ENCODE measurements around the gene SHE.
A peak's percentile ranks its signal among the peaks of the same experiment; 100 is the strongest.

SHE gene

DNA sequence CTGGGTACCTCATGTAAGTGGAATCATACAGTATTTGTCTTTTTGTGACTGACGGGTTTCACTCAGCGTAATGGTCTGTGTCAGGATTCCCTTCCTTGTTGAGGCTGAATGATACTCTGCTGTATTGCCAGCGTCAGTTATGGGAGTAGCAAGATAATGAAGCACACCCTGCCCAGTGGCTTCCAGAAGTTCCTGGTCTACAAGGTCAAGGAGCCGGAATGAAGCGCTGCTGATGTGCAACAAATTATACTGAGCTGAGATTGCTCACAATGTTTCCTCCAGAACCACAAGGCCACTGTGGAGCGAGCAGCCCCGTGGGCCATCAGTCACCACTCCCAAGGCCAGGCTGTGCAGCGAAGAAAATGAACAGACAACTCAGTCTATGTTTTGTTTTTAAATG is 24.2 kb downstream of the SHE start:
- DNase-seq, result no peak

DNA sequence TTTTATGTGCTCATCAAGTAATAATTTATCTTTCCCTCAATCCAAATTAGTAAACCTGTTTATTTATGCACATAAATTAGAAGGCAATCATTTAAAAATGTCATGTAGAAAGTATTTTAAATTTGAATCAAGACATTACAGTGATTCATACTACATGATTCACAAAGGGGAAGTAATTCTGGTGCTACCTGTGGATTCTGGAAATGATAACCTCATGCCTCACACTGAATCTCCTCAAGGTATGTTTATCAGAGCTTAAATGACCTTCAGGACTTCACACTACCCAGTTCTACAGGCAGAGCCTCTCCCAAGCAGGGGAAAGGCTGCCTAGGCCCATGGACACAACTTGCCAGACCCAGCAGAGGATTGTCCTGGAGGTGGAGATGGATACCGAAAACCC is 25.4 kb downstream of the SHE start:
- no peak for DNase-seq

DNA sequence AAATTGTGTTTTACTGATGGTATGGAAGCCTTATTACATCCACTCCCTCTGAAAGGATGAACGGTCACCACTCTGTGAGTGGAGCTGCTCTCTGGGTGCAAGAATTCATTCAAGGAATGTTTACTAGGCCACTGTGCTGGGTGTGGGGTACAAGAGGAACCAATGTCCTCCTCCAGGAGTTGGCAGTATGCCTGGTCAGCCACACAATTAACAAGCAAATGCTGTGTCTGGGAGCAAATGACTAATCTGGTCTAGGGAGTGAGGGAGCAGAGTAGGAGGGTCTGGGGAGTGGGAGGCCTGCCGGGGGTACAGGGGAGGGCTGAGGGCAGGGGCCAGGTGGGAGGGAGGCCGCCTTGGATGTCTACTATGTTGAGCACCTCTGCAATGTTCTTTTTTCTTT is 27.4 kb downstream of the SHE start:
- peak; percentile 47 for DNase-seq

DNA sequence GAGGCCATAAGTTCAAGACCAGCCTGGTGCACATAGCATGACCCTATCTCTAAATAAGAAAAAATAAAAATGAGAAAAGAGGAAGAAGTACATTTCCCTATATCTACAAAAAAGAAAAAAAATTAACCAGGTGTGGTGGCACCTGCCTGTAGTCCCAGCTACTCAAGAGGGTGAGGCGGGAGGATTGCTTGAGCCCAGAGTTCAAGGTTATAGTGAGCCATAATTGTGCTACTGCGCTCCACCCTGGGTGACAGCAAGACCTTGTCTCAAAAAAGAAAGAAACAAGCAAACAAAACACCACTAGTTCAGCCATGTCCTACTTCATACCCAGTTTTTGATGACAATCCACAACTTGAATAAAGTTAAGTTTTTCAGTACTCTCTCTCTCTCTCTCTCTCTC is 30.9 kb downstream of the SHE start:
- no peak for DNase-seq

DNA sequence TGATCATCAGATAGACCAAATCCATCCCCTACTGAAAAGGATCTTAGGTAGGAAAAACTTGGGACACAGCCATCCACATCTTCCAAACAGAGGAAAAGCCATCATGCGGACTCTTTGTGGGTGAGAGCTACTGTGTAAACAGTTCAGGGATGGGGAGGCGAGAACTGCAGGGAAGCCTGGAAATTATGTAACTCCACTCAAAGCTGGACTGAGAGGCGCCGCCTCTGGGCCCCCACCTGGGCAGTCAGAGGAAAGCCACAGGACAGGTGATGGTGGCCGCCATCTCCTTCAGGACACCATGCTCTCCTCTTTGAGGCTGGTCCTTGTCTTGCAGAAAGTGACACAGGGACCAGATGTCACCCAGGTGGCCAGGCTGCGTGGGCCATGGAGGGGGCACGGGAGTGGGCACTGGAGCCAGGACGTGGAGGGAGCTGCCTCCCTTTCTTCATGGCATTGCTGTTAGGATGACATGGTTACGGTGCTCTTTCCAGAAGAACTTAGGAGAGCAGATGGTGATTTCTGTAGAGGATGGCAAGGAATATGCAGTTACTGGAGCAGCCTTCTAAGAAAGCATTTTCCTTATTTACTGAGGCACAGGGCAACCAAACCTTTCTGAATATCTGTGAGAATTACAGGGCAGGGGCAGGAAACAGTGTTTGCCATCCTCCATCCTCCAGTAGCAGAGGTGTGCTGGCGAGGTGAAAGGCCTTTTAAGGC is 32.2 kb downstream of the SHE start:
- no peak for DNase-seq

DNA sequence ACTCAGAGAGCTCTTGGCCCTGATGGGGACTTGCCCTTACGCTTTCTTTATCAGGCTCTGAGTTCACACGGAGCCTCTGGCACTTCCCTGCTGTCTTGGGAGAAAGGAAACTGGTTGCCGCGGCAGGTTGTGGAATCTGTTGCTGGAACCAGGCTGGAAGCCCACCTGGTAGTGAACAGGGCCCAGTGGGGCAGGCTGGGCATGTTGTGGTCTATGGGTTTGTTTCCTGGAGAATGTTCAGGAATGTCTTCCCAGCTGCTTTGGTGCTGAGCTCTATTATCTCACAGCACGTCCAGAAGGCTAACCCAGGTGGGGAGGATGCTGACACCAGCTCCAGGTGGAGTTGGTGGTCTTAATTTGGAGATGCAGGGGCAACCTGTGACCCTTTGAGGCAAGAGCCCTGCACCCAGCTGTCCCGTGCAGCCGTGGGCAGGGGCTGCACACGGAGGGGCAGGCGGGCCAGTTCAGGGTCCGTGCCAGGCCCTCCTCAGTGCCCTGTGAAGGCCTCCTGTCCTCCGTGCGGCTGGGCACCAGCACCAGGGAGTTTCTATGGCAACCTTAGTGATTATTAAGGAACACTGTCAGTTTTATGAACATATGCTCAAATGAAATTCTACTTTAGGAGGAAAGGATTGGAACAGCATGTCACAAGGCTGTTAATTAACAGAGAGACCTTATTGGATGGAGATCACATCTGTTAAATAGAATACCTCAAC is 33.5 kb downstream of the SHE start:
- no peak for DNase-seq

DNA sequence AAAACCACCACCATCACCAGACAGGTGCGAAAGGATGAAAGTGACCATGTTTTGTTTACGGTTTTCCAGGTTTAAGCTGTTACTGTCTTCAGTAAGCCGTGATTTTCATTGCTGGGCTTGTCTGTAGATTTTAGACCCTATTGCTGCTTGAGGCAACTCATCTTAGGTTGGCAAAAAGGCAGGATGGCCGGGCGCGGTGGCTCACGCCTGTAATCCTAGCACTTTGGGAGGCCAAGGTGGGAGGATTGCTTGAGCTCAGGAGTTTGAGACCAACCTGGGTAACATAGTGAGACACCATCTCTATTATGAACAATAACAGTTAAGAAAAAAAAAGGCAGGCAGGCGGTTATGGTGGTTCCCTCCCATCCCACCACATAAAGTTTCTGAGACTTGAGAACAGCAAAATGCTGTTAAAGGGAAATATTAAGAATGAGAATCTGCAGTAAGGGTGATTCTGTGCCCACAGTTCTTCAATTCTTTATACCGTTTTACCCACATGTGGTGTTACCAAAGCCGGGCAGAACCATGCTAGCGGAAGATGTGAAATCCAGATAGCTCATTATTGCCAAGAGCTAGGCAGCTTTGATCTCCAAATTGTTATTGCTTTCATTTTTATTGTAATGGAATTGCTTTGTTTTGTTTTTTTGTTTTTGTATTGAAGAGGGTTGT is 34.6 kb downstream of the SHE start:
- DNase-seq, result no peak

DNA sequence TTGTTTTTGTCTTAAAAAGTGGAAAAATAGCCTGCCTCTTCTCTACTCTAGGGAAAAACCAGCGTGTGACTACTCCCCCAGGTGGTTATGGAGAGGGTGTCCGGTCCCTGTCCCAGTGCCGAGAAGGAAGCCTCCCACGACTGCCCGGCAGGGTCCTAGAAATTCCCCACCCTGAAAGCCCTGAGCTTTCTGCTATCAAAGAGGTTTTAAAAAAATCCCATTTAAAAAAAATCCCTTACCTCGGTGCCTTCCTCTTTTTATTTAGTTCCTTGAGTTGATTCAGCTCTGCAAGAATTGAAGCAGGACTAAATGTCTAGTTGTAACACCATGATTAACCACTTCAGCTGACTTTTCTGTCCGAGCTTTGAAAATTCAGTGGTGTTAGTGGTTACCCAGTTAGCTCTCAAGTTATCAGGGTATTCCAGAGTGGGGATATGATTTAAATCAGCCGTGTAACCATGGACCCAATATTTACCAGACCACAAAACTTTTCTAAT is 35.2 kb downstream of the SHE start:
- no peak for DNase-seq

DNA sequence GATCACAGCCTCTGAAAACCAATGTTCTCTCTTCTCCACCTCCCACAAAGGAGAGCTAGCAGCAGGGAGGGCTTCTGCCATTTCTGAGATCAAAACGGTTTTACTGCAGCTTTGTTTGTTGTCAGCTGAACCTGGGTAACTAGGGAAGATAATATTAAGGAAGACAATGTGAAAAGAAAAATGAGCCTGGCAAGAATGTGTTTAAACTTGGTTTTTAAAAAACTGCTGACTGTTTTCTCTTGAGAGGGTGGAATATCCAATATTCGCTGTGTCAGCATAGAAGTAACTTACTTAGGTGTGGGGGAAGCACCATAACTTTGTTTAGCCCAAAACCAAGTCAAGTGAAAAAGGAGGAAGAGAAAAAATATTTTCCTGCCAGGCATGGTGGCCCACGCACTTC is 36.0 kb downstream of the SHE start:
- DNase-seq, result no peak

DNA sequence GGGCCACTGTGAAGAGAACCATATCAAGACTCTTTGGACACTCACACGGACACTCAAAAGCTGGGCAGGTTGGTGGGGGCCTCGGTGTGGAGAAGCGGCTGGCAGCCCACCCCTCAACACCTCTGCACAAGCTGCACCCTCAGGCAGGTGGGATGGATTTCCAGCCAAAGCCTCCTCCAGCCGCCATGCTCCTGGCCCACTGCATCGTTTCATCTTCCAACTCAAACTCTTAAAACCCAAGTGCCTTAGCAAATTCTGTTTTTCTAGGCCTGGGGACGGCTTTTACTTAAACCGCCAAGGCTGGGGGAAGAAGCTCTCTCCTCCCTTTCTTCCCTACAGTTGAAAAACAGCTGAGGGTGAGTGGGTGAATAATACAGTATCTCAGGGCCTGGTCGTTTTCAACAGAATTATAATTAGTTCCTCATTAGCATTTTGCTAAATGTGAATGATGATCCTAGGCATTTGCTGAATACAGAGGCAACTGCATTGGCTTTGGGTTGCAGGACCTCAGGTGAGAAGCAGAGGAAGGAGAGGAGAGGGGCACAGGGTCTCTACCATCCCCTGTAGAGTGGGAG is 36.5 kb downstream of the SHE start:
- DNase-seq, result no peak

DNA sequence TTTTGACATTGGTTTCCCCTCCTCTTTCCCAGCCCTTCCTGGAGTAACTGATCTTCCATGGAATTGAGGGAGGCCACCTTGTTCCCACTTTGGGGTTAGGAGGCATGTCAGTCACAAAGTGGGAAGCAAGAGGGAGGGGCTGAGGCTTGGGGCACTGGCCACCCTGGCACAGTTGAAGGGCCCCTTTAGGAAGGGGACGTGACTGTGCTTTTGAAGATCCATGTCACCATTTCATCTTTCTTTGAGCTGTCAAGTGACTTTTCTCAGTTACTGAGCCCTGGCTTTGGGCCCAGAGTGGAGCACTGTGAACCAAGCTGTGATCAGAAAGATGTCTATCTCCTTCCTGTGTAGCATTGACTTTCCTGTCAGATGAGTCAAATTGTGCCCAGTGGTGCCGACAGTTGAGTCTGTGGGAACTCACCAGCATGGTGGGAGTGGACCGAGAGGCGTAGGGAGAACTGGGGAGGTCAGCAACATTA is 38.7 kb downstream of the SHE start:
- no peak for DNase-seq

DNA sequence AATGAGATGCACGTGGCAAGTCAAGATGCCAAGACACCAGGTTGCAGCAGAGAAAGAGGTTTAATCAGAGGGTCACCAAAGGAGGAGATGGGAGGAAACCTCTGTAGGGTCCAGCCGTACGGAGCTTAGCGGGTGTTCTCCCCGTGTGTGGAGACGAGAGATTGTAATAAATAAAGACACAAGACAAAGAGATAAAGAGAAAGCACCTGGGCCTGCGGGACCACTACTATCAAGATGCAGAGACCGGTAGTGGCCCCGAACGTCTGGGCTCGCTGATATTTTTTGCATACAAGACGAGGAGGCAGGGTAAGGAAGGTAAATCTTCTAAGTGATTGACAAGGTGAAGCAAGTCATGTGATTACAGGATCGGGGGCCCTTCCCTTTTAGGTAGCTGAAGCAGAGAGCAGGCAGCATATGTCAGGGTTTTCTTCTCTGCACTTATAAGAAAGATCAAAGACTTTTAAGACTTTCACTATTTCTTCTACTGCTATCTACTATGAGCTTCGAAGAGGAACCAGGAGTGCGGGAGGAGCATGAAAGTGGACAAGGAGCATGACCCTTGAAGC is 41.4 kb downstream of the SHE start:
- DNase-seq, result no peak

DNA sequence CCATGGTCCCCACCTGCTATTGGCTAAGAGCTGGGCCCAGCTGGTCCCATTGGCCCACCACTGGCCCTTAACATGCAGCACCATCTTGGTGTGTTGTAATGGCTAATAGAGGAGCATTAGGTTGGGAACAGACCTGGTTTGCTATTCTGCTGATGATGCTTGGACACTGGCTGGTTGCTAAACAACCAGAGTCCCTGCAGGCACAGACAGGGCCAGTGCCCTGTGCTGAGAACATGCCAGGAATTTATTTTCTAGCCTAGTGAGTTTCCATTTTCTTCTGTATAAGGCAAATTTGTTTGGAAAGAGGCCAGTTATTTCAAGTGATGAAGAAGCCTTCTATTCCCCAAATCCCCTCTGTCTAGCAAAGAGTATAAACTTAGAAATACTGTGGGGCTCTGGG is 43.1 kb downstream of the SHE start:
- no peak for DNase-seq

DNA sequence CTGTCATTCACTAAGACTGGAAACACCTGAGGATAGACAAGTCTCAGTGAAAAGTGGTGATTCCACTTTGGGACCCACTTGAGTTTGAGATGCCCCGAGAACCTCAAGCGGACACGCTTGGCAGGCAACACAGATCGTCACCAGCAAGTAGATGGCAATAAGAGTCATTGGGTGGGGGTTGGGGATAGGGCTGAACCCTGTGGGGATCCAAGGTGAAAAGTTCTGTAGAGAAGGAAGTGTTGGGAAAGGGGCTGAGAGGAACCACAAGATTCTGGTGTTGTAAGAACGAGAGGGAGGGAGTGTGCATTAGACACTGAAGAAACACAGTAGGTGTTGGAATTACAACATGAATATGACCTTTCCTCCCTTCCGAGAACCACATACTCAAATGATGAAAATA is 45.6 kb downstream of the SHE start:
- no peak for DNase-seq

DNA sequence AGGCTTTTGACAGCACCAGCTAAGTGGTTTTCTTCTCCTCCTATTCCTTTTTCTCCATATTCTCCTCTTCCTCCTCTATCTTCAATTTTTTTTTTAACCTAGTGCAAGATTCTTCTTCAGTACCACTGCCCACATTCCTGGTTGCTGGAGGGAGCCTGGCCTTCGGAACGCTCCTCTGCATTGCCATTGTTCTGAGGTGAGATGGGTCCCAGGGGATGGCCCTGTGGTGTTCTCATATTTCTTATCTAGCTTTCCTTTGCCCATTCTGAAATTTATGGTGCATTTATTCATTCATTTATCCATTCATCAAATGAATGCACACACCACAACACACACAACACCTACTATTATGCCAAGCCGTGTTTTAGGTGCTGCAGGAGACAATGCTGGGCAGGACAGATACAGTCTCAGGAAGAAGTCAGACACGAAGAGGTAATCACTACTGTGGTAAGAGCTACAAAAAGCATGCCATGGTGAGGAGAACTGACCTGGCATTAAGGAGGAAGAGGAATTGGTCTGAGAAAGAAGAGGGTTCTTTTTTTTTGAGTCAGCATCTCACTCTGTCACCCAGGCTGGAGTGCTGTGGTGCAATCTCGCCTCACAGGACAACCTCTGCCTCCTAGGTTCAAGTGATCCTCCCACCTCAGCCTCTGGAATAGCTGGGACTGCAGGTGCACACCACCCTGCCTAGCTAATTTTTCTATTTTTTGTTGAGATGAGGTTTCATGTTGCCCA is 47.7 kb downstream of the SHE start:
- DNase-seq, result no peak

DNA sequence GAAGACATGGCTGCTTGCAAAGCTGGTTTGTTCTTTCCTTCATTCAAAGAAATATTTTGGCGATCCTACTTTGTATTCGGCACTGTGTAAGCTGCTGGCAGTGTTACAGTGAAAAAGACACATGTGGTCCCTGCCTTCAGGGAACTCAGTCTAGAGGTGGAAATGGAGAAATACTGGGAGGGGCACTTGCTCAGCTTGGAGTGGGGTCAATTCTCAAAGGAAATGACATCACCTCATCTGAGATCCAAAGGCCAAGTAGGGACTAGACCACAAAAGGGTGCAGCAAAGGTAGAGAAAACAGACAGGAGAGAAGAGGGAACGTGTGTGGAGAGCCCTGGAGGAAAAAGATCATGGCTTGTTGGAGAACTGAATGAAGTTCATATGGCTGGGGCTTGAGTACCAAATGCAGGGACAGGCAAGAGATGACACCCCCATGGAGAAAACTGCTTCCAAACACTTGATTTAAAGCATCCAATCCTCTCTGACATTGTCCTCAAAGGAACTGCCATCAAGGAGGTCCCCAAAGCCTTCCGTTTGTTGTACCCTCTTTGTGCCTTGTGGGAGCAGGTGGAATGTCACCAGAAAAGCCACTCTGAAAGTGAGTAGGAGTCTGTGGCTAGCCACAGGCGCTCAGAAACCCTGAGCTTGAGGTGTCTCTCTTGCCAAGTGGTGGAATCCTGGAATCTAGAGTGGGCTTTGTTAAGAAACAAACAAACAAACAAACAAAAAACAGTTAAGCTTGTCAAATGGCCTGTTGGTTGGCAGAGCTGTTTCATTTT is 48.4 kb downstream of the SHE start:
- DNase-seq, result no peak

DNA sequence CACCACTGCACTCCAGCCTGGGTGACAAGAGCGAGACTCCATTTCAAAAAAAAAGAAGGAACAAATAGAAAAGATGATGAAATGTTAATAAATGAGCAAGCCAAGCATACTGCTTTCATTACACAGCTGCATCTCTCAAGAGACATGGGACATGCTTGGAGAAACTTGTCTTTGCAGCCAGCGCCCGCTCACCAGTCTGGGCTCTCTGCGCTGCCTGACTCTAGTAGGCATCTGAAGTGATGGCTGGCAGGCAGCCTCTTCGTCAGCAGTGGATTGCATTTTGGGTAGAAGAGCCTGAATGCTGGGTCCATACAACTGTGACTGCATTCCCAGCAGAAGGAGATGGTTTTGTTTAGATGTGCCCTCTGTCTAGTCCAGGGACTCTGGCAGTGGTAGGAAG is 49.1 kb downstream of the SHE start:
- DNase-seq, result no peak

DNA sequence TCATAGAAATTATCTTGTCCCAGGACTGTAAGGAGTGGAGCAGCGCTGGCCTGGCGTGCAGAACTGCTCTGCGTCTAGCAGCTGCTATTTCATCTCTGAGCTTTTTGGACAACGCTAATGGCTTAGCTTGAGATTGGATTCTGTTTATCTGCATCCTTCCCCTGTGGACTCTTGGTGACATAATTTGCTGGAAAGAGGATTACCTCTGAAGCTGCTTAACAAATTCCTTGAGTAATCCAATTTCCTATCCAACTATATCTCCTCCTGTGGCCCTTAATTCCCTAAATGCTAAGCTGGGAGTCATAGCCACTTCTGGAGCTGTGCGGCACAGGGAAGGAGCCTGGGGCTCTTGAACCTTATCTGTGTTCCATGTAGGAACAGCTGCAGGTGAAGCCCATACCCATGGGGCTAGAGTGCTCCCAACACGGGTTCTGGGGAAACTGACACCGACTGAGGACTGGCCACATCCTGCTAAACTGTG is 53.8 kb downstream of the SHE start:
- no peak for DNase-seq

DNA sequence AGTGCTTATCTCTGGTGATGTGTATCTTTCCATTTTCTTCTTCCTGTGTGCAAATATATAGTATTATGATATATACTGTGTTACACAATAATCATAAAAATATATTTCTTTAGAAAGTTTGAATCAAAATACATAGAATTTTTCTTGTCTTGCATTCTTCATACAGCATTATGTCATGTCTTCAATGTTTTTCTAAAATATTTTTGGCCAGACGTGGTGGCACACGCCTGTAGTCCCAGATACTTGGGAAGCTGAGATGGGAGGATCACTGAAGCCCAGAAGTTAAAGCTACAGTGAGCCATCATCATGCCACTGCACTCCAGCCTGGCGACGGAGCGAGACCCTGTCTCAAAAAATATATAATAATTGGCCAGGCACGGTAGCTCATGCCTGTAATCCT is 55.4 kb downstream of the SHE start:
- no peak for DNase-seq

DNA sequence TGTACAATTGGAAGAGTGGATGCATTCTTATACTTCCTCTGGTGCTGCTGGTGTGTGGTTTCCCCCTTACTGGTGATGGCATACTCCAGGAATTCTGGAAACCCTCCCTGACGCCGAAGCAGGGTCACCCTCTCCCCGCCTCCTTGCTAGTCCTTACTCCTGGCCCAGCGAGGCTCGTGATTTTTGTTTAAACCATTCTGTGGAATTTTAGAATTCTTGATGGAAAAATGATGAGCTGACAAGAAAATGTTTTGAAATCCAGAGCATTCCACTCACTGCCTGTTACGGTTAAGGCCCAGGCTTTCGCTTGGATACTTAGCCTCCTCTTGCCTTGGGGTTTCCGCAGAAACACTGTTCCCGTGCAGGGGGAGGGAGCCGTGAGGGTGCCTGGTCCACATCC is 55.9 kb downstream of the SHE start:
- DNase-seq, result no peak

DNA sequence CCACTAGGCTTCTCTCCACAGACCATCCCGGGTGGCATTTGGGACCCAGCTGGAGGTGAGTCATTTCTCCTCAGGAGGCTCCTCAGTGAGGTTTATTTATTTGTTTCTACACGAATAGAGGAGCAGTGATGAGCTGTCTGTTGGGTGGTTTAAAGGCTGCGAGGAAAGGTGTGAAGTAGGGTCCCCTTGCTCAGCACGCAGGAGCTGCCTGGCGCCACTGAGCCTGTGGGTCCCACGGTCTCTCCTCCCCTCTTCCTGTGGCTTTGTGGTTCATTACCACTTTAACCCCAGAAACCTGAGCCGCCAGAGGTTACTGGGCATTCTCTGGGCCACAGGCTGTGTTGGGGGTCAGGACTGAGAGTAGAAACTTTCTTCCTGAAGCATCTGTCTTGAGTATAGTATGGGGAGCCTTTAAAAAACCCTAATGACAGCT is 57.2 kb downstream of the SHE start:
- no peak for DNase-seq

Data from left hindlimb (tissue), 1 donor.